Measurements from ENCODE around the gene ROR1. TPM values are rescaled to one million over a fixed set of nuclear protein-coding genes. Genes with fewer than 3 reads are reported as not detected.

The ROR1 gene
- total and polyA plus RNA-seq, 2 of the 4 experiments (the other 2 are of a cell fraction) = 4.4 to 10.0 TPM

GRCh38 chr1:63730211-63730610 is 43.6 kb upstream of the ROR1 start:
- H3K4me3 ChIP-seq (ENCODE audit: insufficient read depth, low read depth, low read length) = no peak overlapping the region
- no CpG with 5 or more reads among the region's 4 CpGs for WGBS, 2 experiments (ENCODE audit: extremely low coverage in 2 of 2, insufficient read length in 1 of 2)
- no peak overlapping the region for H3K27ac ChIP-seq (ENCODE audit: insufficient read depth, low read length)
- no peak overlapping the region; the same call in 1 of the 2 replicates for H2AK5ac ChIP-seq (ENCODE audit: low read depth, low read length)
- H4K20me1 ChIP-seq (ENCODE audit: insufficient read depth, low read length) = no peaks in the 10 kb centered on the region; the same call in 1 of the 2 replicates
- H3K56ac ChIP-seq (ENCODE audit: extremely low read depth, insufficient read depth, low read length) = no peak overlapping the region
- dilution Hi-C loops (cut with HindIII; ENCODE audit: low sequenced_read_pairs, unreplicated experiment) = no loop called here
- POLR2A ChIA-PET (ENCODE audit: unreplicated experiment) = no interaction called here
- no peak overlapping the region for H3K18ac ChIP-seq (ENCODE audit: low read depth, low read length)
- H2AFZ ChIP-seq (replicated peaks; ENCODE audit: low read length, poor library complexity) = no peak overlapping the region
- no peak overlapping the region for H3K9ac ChIP-seq (ENCODE audit: low read depth, low read length)
- no peak overlapping the region for H3K4me2 ChIP-seq (ENCODE audit: low read depth, low read length)
- H2BK15ac ChIP-seq (ENCODE audit: low read depth, low read length) = no peak overlapping the region
- ATAC-seq (ENCODE audit: low read depth) (no peak), DNase-seq (no peak)
- H2BK120ac ChIP-seq (ENCODE audit: low read depth, low read length) = no peak overlapping the region
- no peak overlapping the region for H2BK20ac ChIP-seq (ENCODE audit: low read depth, low read length)
- no peaks in the 10 kb centered on the region for H3K36me3 ChIP-seq (ENCODE audit: control insufficient read depth, insufficient read depth, low read length)
- no peak overlapping the region for H4K5ac ChIP-seq (ENCODE audit: low read depth, low read length)
- no peaks in the 10 kb centered on the region; the same call in 1 of the 2 replicates for H3K27me3 ChIP-seq (ENCODE audit: control insufficient read depth, insufficient read depth, low read length)
- H2BK5ac ChIP-seq (ENCODE audit: low read depth, low read length, poor library complexity, severe bottlenecking) = no peak overlapping the region
- no TSS peak for BruUV-seq (replicated peaks)
- H2AK9ac ChIP-seq (replicated peaks; ENCODE audit: low read depth, low read length, poor library complexity) = no peak overlapping the region
- no peak overlapping the region for H3K14ac ChIP-seq (replicated peaks; ENCODE audit: low read depth, low read length)
- in situ Hi-C loops (cut with MboI; ENCODE audit: low sequenced_read_pairs) = no loop called here
- H3K4me1 ChIP-seq (ENCODE audit: control insufficient read depth, insufficient read depth, low read length) = peaks cover 2% of the 10 kb centered on the region; the same call in 1 of the 2 replicates
- no peak overlapping the region for H4K91ac ChIP-seq (ENCODE audit: insufficient read depth, low read depth, low read length)
- intact Hi-C loops (cut with micrococcal nuclease) = no loop called here
- TF ChIP-seq MXI1 (IDR thresholded peaks at IDR 0.05; ENCODE audit: borderline replicate concordance, low read depth, low read length) = no peak
- peak; percentile 42; the same call in 1 of the 2 replicates for TF ChIP-seq MAFK (IDR thresholded peaks at IDR 0.05; ENCODE audit: low read depth, low read length)
- TF ChIP-seq RCOR1 (IDR thresholded peaks at IDR 0.05; ENCODE audit: insufficient replicate concordance, low read length) = no peak
- no peaks in the 10 kb centered on the region for H3K9me1 ChIP-seq (ENCODE audit: insufficient read depth, low read length)
- H3K4ac ChIP-seq (ENCODE audit: low read depth, low read length) = no peak overlapping the region
- H3K9me3 ChIP-seq (ENCODE audit: control insufficient read depth, insufficient read depth, low read length) = no peaks in the 10 kb centered on the region
- CTCF ChIA-PET = no interaction called here
- no peak overlapping the region for H4K8ac ChIP-seq (ENCODE audit: low read depth in 2 of 2, low read length in 2 of 2)
- no peak overlapping the region for H3K23ac ChIP-seq (ENCODE audit: low read depth, low read length)
- no peaks in the 10 kb centered on the region for H3K79me1 ChIP-seq (ENCODE audit: low read depth in 1 of 2, low read length in 2 of 2)
